Ammon's horn (tissue), 1 donor: Measurements from ENCODE around the gene EPHB6.
A peak's percentile ranks its signal among the peaks of the same experiment; 100 is the strongest.

Experiments used
- DNase-seq: peaks from one replicate; pipeline ENCODE4 v3.0.0-alpha.2; 2016; ENCODE audit warnings: low spot score

The EPHB6 gene

DNA sequence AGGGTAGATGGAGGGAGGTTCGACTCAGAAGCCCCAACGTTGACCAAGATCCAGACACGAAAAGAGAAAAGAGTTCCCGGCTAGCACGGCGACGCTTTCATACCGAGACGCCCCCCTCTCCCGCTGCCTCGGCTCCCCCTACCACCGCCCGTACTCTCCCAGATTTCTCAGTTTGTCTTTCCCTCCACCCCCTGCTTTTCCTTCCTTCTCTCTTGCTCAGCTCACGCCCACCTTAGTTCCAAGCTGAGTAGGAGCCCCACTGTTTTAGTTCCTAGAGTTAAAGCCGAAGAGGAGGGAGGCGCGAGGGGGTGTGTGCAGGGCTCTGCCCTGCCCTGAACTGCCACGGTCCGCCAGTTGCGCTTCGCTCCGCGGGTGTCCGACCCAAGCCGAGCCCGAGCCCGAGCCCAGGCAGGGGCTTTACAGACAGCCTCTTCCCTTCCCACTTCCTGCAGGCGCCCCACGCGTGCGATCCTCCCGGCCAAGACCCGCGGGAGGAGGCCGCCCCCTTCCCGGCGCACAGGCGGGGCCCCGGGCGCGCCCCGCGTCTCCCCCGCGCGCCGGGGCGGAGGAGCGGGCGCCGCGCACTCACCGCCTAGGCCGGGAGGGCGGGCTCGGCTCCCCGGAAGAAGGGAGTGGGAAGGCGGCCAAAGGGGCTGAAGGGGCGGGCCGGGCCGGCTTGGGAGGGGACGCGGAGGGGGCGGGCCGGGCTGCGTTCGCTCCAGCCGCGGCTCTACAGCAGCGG lies at the start of gene EPHB6:
EPHB6 (plus strand) TSS at position 705 of the 742 bp plus-strand sequence. CDS start 8,152 bp downstream, outside the sequence.
- DNase-seq, result peak; percentile 67

GRCh38 chr7:142805350-142806021 lies 49.4 kb upstream of the EPHB6 start:
- DNase-seq, result no peak

- no peak for DNase-seq
Observed at GRCh38 chr7:142806022-142806356, 48.9 kb upstream of the EPHB6 start.

DNA sequence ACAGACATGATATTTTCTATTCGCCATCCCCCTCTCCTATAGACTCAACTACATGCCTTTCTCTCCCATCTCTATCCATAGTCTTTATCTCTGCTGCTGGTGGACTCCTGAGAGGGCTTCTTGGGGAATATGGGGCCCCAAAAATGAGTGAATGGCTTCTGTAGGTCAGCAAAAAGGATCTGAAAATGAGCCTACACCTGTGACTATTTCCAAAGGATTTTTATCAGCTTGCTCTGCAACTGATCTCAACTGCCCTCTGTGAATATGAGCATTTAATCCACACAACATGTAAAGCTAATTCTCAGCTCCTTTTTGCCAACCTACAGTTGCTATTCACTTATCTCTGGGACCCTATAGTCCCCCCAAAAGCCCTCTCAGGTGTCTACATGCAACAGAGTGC lies 47.9 kb upstream of the EPHB6 start:
- no peak for DNase-seq

DNA sequence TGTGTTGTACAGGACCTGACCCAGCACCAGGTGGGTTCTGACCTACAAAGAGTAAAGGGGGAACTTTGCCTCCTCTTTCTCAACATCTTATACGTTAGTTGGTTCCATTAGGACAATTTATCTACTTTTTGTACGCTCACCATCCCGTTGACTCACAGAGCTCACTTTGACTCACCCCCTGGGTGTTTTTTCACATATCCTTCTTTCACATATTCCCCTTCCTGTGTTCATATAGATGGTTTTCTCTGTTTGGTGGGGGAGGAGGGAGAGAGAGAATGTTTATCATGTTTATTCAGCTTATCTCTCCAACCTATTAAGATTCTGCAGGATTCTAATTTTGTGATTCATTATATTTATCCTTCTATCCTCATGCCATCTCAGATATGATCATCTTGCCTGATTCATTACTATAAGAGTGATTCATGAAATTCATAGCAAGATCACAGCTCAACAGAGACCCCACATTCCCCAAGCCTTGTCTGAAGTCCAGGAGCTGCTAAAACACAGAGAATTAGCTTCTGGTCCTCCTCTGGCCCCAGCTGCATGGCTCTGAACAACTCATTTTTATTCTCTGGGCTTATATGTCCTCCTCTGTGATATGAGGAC lies 46.9 kb upstream of the EPHB6 start:
- no peak for DNase-seq

DNA sequence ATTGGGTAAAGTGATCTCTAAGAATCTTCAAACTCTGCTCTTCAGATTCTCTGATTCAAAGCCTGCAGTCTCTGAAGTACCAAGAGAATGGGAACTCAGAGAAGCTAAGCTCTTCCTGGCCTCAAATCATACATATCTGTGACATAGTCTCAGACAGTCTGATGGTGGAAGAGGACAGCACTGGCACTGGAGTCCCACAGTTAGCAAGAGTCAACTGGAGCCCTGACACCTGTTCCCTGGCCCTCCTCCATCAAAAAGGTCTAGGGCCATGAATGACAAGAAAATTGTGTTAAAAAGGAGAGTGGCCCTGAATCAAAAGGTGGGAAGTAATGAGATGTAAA lies 46.4 kb upstream of the EPHB6 start:
- DNase-seq, result no peak

DNA sequence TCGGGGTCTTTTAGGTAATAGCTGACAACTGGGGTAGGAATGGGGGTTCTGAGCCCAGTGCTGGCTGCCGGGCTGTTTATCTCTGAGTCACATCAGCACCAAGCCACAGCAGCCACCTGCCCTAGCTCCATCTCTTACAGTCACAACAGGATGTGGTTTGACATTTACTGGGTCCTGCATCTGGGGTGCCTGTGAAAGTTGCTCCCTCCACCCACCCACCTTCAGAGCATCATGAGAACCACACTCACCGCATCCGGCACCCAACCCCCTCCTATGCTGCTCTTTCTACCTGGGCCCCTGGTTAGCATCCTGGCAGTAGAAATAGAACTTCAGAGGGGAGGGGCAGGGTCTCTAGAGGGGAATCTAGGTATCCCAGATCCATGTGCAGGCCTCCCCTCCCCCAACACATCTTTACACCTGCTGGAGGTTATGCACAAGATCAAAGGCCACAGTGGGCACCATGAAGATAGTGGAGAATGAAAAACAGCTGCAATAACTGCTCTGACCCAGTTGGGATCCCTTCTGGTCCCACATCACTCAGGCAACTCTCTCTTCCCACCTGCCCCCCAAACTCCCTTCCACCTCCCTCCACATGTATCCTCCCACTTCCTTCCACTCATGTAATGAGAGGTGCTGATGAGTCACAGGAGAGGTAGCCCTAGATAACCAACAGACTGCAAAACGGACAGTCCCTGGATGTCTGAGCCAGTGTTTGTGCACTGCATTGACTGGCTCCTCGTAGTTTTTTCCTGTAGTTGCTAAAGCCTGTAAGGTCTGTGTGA lies 45.9 kb upstream of the EPHB6 start:
- no peak for DNase-seq

DNA sequence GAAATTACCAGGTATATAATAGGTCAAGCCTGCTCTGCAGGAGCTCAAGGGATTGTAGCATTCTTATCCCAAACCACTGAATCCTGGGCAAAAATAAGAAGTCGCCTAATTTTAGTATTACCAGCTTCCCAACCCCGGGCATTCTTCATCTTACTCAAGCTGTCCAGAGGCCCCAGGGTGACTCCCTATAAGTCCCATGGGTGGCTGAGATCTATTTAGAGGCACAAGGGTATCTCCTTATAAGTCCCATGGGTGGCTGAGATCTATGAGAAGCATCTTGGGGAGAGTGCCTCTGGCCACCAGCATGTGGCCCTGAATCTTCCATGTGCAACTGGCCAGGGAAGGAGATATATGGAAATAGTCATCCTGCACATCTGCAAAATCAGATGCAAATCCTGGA lies 45.2 kb upstream of the EPHB6 start:
- no peak for DNase-seq

GRCh38 chr7:142811154-142811737 lies 43.6 kb upstream of the EPHB6 start:
- peak; percentile 51 for DNase-seq

GRCh38 chr7:142812437-142813215 lies 42.2 kb upstream of the EPHB6 start:
- DNase-seq, result no peak

DNA sequence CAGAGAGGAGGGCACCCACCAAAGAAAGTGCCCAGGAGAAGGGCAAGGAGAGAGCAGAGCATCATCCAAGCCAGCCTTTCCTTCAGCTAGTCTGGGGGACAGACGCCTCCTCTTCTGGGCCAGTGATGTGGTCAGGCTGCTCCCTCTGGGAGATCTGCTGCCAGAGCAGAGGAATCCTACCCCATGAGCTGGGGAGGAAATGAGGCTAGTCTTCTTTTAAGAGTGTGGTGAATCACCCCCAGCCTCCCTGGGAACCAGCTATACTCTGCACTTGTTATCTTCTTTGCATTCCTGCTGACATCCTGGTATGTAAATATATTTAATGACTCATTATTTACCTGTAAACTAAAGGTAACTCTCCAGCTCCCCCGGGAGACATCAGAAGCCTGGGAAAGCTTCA lies 41.6 kb upstream of the EPHB6 start:
- DNase-seq, result no peak

- DNase-seq, result no peak
Observed at GRCh38 chr7:142813699-142814098, 41.2 kb upstream of the EPHB6 start.

DNA sequence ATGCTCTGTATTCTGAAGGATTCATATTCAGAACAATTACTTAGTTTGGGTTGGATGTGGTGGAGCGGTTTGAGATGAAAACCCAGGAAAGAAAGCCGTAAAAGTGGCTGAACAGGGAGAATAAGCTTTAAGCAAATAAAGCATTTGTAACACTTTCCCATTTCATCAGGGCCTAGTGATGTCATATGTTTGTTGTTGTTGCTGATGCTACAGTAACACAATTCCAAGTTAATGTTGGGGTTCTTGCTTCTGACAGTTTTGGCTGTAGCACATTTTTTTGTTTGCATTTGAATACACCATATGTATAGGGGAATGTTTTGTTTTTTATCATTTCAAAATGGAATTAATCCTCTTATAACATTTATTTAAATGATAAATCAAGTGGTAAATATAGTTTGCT lies 40.4 kb upstream of the EPHB6 start:
- no peak for DNase-seq

DNA sequence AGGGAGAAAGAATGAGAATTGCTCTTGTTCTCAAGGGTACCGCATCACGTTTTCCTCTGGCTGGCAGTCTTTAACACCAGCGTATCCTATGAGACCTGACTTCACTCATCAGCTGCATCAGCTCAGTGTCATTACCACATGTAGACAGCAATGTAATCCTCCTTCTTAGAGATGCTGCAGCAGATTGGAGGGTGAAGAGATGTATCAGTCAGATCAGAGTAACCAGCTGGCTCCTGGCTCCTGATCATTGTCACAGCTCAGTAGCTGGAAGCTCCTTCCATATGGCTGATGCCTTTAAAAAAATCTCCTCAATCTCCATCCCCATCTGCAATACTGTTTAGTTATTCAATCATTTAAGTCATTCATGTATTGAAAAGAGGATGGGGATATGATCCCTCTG lies 39.7 kb upstream of the EPHB6 start:
- DNase-seq, result peak; percentile 54

DNA sequence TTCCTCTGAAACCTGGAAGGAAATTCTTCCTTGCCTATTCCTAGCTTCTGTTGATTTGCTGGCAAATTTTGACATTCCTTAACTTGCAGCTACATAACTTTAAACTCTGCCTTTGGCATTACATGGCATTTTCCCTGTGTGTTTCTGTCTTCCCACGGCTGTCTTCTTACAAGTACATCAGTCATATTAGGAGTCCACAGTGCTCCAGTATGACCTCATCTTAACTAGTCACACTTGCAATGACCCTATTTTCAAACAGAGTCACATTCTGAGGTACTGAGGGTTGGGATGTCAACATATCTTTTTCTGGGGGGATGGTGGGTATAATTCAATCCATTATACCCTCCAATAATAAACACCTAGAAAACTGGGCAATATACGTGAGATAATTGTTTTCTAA lies 37.4 kb upstream of the EPHB6 start:
- no peak for DNase-seq

DNA sequence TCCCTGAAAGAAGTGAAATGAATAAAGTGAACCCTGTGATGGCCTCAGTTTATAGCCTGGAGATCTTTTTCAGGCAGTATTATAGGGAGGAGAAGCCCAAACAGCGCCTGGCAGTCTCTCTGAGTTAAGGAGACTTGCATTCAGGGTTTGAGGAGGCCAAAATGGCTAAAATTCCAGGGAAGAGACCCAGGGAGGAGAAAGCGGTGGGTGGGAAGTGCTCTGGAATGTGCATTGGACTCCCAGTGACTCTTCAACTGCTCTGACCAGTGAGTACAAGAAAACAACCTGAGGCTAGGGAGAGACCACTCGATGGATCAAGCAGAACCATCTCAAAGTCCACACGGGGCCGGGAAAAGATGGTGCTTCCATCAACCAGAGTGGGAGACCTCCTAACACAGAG lies 35.3 kb upstream of the EPHB6 start:
- no peak for DNase-seq

GRCh38 chr7:142822714-142823113 lies 32.2 kb upstream of the EPHB6 start:
- DNase-seq, result no peak

GRCh38 chr7:142827951-142828500 lies 26.9 kb upstream of the EPHB6 start:
- DNase-seq, result no peak

DNA sequence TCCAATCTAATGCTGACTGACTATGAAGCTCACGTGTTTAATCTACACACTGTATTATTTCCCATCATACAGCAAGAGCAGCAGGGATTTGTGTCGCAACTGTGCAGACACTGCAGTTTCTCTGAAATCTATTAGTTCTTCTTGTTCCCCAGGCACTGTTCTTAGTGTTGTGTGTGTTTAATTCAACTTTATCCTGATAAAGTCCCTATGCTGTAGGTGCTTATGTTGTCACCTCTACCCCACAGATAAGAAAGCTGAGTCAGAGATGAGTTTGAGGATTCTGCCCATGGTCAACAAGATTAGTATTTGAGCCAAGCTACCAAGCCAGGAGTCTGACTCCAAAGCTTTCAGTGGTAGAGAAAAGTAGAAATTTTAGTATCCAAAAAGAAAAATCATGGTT lies 22.5 kb upstream of the EPHB6 start:
- DNase-seq, result no peak

GRCh38 chr7:142833174-142834048 lies 21.5 kb upstream of the EPHB6 start:
- DNase-seq, result no peak
